Measurements from ENCODE around the gene GRK5. TPM values are rescaled to one million over a fixed set of nuclear protein-coding genes. Genes with fewer than 3 reads are reported as not detected.

The GRK5 gene
- polyA plus RNA-seq, 1 donor from 2014 or later: 34.9 TPM

DNA sequence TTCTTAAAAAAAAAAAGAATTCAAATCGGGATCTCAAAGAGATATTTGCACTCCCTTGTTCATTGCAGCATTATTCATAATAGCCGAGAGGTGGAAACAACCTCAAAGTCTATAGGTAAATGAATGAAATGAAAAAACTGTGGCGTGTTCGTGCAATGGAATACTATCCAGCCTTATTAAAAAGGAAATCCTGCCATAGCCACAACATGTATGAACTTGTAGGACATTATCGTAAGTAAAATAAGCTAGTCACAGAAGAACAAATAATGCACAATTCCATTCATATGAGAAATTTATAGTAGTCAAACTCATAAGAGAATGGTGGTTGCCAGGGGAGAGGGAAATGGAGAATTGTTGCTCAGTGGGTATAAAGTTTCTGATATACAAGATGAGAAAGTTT is 37.9 kb downstream of the GRK5 start:
- Histone ChIP-seq H3K4me3 (ENCODE audit: low read length) (no peak overlapping the region), H3K9me3 (ENCODE audit: low read length) (no peaks in the 10 kb centered on the region), H3K27ac (ENCODE audit: low read length) (no peak overlapping the region), H3K9me2 (ENCODE audit: insufficient read depth, low read length) (no peaks in the 10 kb centered on the region), H3K27me3 (ENCODE audit: insufficient read depth, low read depth, low read length) (no peaks in the 10 kb centered on the region), H3K36me3 (ENCODE audit: insufficient read depth, low read length) (no peaks in the 10 kb centered on the region), H2AFZ (ENCODE audit: low read depth, low read length) (no peak overlapping the region), H3K4me2 (ENCODE audit: low read length) (no peak overlapping the region), H3K79me2 (replicated peaks; ENCODE audit: insufficient read depth, low read length) (no peaks in the 10 kb centered on the region), H3F3A (ENCODE audit: insufficient read depth, low read length, poor library complexity, severe bottlenecking) (no peaks in the 10 kb centered on the region), H4K20me1 (ENCODE audit: insufficient read depth) (no peaks in the 10 kb centered on the region), H3K9ac (ENCODE audit: low read length) (no peak overlapping the region)
- TF ChIP-seq CTCF (IDR thresholded peaks at IDR 0.05; ENCODE audit: poor library complexity, severe bottlenecking) (no peak), POLR2AphosphoS5 (IDR thresholded peaks at IDR 0.05) (no peak), MXI1 (conservative IDR thresholded peaks at IDR 0.05; ENCODE audit: poor library complexity, severe bottlenecking) (no peak), RAD21 (conservative IDR thresholded peaks at IDR 0.05) (no peak), EP300 (conservative IDR thresholded peaks at IDR 0.05; ENCODE audit: poor library complexity, severe bottlenecking) (no peak), EZH2 (IDR thresholded peaks at IDR 0.05; ENCODE audit: borderline replicate concordance, insufficient read depth, low read length, poor library complexity, severe bottlenecking) (no peak)
- TF ChIP-seq, protein P1, sequence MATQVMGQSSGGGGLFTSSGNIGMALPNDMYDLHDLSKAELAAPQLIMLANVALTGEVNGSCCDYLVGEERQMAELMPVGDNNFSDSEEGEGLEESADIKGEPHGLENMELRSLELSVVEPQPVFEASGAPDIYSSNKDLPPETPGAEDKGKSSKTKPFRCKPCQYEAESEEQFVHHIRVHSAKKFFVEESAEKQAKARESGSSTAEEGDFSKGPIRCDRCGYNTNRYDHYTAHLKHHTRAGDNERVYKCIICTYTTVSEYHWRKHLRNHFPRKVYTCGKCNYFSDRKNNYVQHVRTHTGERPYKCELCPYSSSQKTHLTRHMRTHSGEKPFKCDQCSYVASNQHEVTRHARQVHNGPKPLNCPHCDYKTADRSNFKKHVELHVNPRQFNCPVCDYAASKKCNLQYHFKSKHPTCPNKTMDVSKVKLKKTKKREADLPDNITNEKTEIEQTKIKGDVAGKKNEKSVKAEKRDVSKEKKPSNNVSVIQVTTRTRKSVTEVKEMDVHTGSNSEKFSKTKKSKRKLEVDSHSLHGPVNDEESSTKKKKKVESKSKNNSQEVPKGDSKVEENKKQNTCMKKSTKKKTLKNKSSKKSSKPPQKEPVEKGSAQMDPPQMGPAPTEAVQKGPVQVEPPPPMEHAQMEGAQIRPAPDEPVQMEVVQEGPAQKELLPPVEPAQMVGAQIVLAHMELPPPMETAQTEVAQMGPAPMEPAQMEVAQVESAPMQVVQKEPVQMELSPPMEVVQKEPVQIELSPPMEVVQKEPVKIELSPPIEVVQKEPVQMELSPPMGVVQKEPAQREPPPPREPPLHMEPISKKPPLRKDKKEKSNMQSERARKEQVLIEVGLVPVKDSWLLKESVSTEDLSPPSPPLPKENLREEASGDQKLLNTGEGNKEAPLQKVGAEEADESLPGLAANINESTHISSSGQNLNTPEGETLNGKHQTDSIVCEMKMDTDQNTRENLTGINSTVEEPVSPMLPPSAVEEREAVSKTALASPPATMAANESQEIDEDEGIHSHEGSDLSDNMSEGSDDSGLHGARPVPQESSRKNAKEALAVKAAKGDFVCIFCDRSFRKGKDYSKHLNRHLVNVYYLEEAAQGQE (IDR thresholded peaks at IDR 0.05; ENCODE audit: borderline replicate concordance): no peak

- no peaks in the 10 kb centered on the region for H3K79me2 ChIP-seq (replicated peaks; ENCODE audit: insufficient read depth, low read length)
- no peaks in the 10 kb centered on the region for H3K9me3 ChIP-seq (ENCODE audit: low read length)
- no peak overlapping the region for H3K27ac ChIP-seq (ENCODE audit: low read length)
- H3F3A ChIP-seq (ENCODE audit: insufficient read depth, low read length, poor library complexity, severe bottlenecking): no peaks in the 10 kb centered on the region
- H3K4me3 ChIP-seq (ENCODE audit: low read length): no peak overlapping the region
- H3K27me3 ChIP-seq (ENCODE audit: insufficient read depth, low read depth, low read length): no peaks in the 10 kb centered on the region
- H4K20me1 ChIP-seq (ENCODE audit: insufficient read depth): no peaks in the 10 kb centered on the region
- no peak overlapping the region for H3K4me2 ChIP-seq (ENCODE audit: low read length)
- no peaks in the 10 kb centered on the region for H3K36me3 ChIP-seq (ENCODE audit: insufficient read depth, low read length)
- no peak overlapping the region for H3K9ac ChIP-seq (ENCODE audit: low read length)
- H3K9me2 ChIP-seq (ENCODE audit: insufficient read depth, low read length): no peaks in the 10 kb centered on the region
- H2AFZ ChIP-seq (ENCODE audit: low read depth, low read length): no peak overlapping the region
- TF ChIP-seq EZH2 (IDR thresholded peaks at IDR 0.05; ENCODE audit: borderline replicate concordance, insufficient read depth, low read length, poor library complexity, severe bottlenecking) (no peak), SMC3 (conservative IDR thresholded peaks at IDR 0.05; ENCODE audit: poor library complexity) (no peak), TAF1 (IDR thresholded peaks at IDR 0.05; ENCODE audit: low read depth) (no peak)
Measured at GRCh38 chr10:119246862-119247549, 39.6 kb downstream of the GRK5 start.
